OCI-LY7 (cell line): Measurements from ENCODE around the gene APEX2. TPM values are rescaled to one million over a fixed set of nuclear protein-coding genes. Genes with fewer than 3 reads are reported as not detected.

ENCODE experiments used
- BruUV-seq: library from RNA; stranded (reverse); fragments of 400-500 nt; replicated peaks from 2 replicates; lab custom pipeline; 2021; lab: Mats Ljungman, UMichigan
- CTCF ChIA-PET: fragments of 300-600 bp; sonication (Branson Sonifier 250); formaldehyde crosslinking; loops from one replicate; lab custom pipeline; 2022; ENCODE audit warnings: antibody characterized with exemption; ENCODE audit not compliant: unreplicated experiment; lab: Charles Lee
- POLR2A ChIA-PET: fragments of 300-600 bp; sonication (Branson Sonifier 250); formaldehyde crosslinking; loops from one replicate; lab custom pipeline; 2022; ENCODE audit warnings: antibody characterized with exemption; lab: Charles Lee
- DNase-seq: peaks from one replicate; pipeline ENCODE4 v3.0.0-alpha.2; 2015; ENCODE audit warnings: low spot score
- H2AFZ ChIP-seq: fragments of 200-600 bp; sonication (generic), shearing (Covaris generic); 2 replicates; pipeline ENCODE4 v1.6.1; 2014; ENCODE audit warnings: mild to moderate bottlenecking, antibody characterized with exemption, low read length, moderate library complexity
- H3K27ac ChIP-seq: fragments of 200-600 bp; sonication (generic); 2 replicates; pipeline ENCODE4 v1.5.1; 2014; ENCODE audit warnings: mixed run types, low read depth, mild to moderate bottlenecking, moderate library complexity, low read length, inconsistent platforms; ENCODE audit not compliant: poor library complexity, severe bottlenecking
- H3K36me3 ChIP-seq: fragments of 200-600 bp; sonication (generic); 2 replicates; pipeline ENCODE4 v1.6.1; 2014; ENCODE audit warnings: mild to moderate bottlenecking, antibody characterized with exemption, low read length, moderate library complexity, mixed read lengths; ENCODE audit not compliant: insufficient read depth
- H3K4me1 ChIP-seq: fragments of 200-600 bp; sonication (generic); 2 replicates; pipeline ENCODE4 v1.5.1; 2014; ENCODE audit warnings: mild to moderate bottlenecking, low read length; ENCODE audit not compliant: insufficient read depth, poor library complexity, severe bottlenecking
- H3K4me2 ChIP-seq: fragments of 200-600 bp; sonication (generic); 2 replicates; pipeline ENCODE4 v1.6.1; 2014; ENCODE audit warnings: mild to moderate bottlenecking, low read length
- H3K4me3 ChIP-seq: fragments of 200-600 bp; sonication (generic); 2 replicates; pipeline ENCODE4 v1.5.1; 2014; ENCODE audit warnings: mild to moderate bottlenecking, low read depth, low read length; ENCODE audit not compliant: poor library complexity, severe bottlenecking
- H3K79me2 ChIP-seq: fragments of 200-600 bp; sonication (generic); 2 replicates; pipeline ENCODE4 v1.6.1; 2016; ENCODE audit warnings: low read depth, mild to moderate bottlenecking, low read length, moderate library complexity, mixed read lengths; ENCODE audit not compliant: insufficient read depth
- H3K9me2 ChIP-seq: fragments of 200-600 bp; sonication (generic); 2 replicates; pipeline ENCODE4 v1.6.1; 2016; ENCODE audit warnings: mild to moderate bottlenecking, low read length, mixed read lengths; ENCODE audit not compliant: insufficient read depth
- H3K9me3 ChIP-seq: fragments of 200-600 bp; sonication (generic); 2 replicates; pipeline ENCODE4 v1.6.1; 2014; ENCODE audit warnings: mild to moderate bottlenecking, mixed run types, low read length, mixed read lengths
- H4K20me1 ChIP-seq: fragments of 200-600 bp; sonication (generic); 2 replicates; pipeline ENCODE4 v1.6.1; 2014; ENCODE audit warnings: mild to moderate bottlenecking, antibody characterized with exemption, low read length, moderate library complexity, mixed read lengths; ENCODE audit not compliant: insufficient read depth
- CTCF ChIP-seq: fragments of 200-600 bp; sonication (generic); conservative IDR thresholded peaks from 2 replicates; pipeline ENCODE4 v1.5.1; 2014; ENCODE audit warnings: mild to moderate bottlenecking, antibody characterized with exemption, low read length, moderate library complexity, mixed read lengths
- EZH2phosphoT487 ChIP-seq: fragments of 200-600 bp; sonication (generic); IDR thresholded peaks from 2 replicates; pipeline ENCODE4 v1.6.1; 2018; ENCODE audit warnings: low read depth, borderline replicate concordance, mild to moderate bottlenecking, mixed run types, antibody characterized with exemption, low read length, moderate library complexity, mixed read lengths
- intact Hi-C: fragments of 100-400 bp; cut with micrococcal nuclease; formaldehyde crosslinking; loops from one replicate; pipeline ENCODE4 v1.10.0; 2022; ENCODE audit not compliant: unreplicated experiment
- total RNA-seq, 2 experiments: library from RNA; depleted of rRNA in 1 of 2; stranded (reverse); fragments of >200 nt in 1 of 2; shearing (Covaris generic) in 1 of 2; gene quantifications; 2 replicates each; pipeline ENCODE4 v1.2.3, GENCODE V29; 2014 to 2022

APEX2 gene
- total RNA-seq, 2 experiments from 2014 or later = 14.2 to 32.9 TPM

GRCh38 chrX:54961750-54962149 is 38.4 kb upstream of the APEX2 start:
- Histone ChIP-seq H3K9me2 (no peaks in the 10 kb centered on the region), H3K79me2 (no peaks in the 10 kb centered on the region), H2AFZ (no peak overlapping the region), H3K36me3 (no peaks in the 10 kb centered on the region), H3K4me1 (no peaks in the 10 kb centered on the region), H3K27ac (no peak overlapping the region), H3K4me3 (no peak overlapping the region), H3K9me3 (no peaks in the 10 kb centered on the region), H3K4me2 (no peak overlapping the region), H4K20me1 (no peaks in the 10 kb centered on the region)
- POLR2A ChIA-PET = no interaction called here
- CTCF ChIA-PET = no interaction called here
- DNase-seq = no peak
- BruUV-seq = no TSS peak
- TF ChIP-seq EZH2phosphoT487 (no peak), CTCF (no peak)
- intact Hi-C loops = no loop called here

GRCh38 chrX:54964766-54965497 is 35.2 kb upstream of the APEX2 start:
- H3K9me2 ChIP-seq = no peaks in the 10 kb centered on the region
- no peaks in the 10 kb centered on the region for H4K20me1 ChIP-seq
- POLR2A ChIA-PET = interaction anchor here (0.6 kb wide), 1 partner anchor 706 kb away, joined by 3 read pairs; no protein-coding TSS in a partner anchor
- no peak for DNase-seq
- no peaks in the 10 kb centered on the region for H3K79me2 ChIP-seq
- no peak overlapping the region for H3K4me2 ChIP-seq
- H3K9me3 ChIP-seq = no peaks in the 10 kb centered on the region
- no TSS peak for BruUV-seq
- CTCF ChIA-PET = no interaction called here
- no peaks in the 10 kb centered on the region for H3K4me1 ChIP-seq
- no peak overlapping the region for H2AFZ ChIP-seq
- TF ChIP-seq EZH2phosphoT487 (no peak), CTCF (no peak)
- no peak overlapping the region for H3K4me3 ChIP-seq
- intact Hi-C loops = no loop called here
- H3K27ac ChIP-seq = no peak overlapping the region
- H3K36me3 ChIP-seq = no peaks in the 10 kb centered on the region

- Histone ChIP-seq H3K4me2 (no peak overlapping the region), H3K9me3 (no peaks in the 10 kb centered on the region), H2AFZ (no peak overlapping the region), H3K27ac (no peak overlapping the region), H4K20me1 (no peaks in the 10 kb centered on the region), H3K36me3 (no peaks in the 10 kb centered on the region), H3K9me2 (no peaks in the 10 kb centered on the region), H3K79me2 (no peaks in the 10 kb centered on the region), H3K4me3 (no peak overlapping the region), H3K4me1 (no peaks in the 10 kb centered on the region)
- no TSS peak for BruUV-seq
- DNase-seq = no peak
- POLR2A ChIA-PET = no interaction called here
- CTCF ChIA-PET = no interaction called here
- TF ChIP-seq CTCF (no peak), EZH2phosphoT487 (no peak)
- intact Hi-C loops = no loop called here
These were observed 22.8 kb upstream of the APEX2 start for GRCh38 chrX:54977387-54977786.
